OCI-LY1 (cell line): ENCODE data around the gene EOGT.

Experiments used
- EZH2 ChIP-seq: fragments of 200-600 bp; sonication (generic), shearing (Covaris generic); IDR thresholded peaks from 2 replicates; pipeline ENCODE4 v1.8.0; 2017; ENCODE audit warnings: borderline replicate concordance, mixed run types, mild to moderate bottlenecking, antibody characterized with exemption, low read length, moderate library complexity, mixed read lengths
- TF ChIP-seq, protein P1 (sequence below): fragments of 200-600 bp; sonication (generic), shearing (Covaris generic); IDR thresholded peaks from 2 replicates; pipeline ENCODE4 v1.5.1; 2017; ENCODE audit warnings: mild to moderate bottlenecking, antibody characterized with exemption, low read length, moderate library complexity, mixed read lengths

DNA sequence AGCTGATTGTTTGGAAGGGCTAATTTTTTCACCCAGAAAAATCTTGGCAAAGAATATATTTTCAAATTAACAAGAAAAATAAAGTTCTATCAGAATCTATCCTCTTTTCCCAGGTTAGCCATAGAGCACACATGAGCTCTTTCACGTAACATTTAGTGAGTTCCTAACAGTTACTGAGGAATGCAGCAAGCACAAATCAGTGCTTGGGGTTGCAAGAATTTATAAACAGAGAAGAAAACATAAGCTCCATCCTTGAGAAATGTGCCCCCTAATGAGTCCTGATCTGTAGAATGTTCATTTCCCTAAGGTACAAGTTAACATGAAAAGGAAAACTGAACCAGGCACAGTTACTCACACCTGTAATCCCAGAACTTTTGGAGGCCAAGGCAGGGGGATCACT lies 13.9 kb downstream of the EOGT start:
- TF ChIP-seq, protein P1, sequence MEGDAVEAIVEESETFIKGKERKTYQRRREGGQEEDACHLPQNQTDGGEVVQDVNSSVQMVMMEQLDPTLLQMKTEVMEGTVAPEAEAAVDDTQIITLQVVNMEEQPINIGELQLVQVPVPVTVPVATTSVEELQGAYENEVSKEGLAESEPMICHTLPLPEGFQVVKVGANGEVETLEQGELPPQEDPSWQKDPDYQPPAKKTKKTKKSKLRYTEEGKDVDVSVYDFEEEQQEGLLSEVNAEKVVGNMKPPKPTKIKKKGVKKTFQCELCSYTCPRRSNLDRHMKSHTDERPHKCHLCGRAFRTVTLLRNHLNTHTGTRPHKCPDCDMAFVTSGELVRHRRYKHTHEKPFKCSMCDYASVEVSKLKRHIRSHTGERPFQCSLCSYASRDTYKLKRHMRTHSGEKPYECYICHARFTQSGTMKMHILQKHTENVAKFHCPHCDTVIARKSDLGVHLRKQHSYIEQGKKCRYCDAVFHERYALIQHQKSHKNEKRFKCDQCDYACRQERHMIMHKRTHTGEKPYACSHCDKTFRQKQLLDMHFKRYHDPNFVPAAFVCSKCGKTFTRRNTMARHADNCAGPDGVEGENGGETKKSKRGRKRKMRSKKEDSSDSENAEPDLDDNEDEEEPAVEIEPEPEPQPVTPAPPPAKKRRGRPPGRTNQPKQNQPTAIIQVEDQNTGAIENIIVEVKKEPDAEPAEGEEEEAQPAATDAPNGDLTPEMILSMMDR, result no peak
- TF ChIP-seq EZH2, result no peak
